Measurements from ENCODE around the gene MTMR12.

MTMR12 gene

DNA sequence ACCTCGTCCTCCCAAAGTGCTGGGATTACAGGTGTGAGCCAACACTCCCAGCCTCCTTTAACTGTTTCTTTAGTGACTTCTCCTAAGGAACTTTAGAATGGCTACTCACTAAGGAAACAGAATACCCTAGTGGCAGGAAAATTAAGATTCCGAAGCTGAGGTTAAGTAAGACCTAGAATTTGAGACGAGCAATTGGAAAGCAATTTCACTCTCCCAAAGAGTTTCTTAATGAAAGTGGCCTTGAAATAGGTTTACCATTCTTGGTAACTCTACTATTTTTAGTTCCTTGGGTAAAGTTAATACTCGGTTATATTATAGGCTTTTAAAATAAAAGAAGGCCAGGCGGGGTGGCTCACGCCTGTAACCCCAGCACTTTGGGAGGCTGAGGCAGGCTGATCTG is 115.7 kb downstream of the MTMR12 start:
- no peak for DNase-seq

DNA sequence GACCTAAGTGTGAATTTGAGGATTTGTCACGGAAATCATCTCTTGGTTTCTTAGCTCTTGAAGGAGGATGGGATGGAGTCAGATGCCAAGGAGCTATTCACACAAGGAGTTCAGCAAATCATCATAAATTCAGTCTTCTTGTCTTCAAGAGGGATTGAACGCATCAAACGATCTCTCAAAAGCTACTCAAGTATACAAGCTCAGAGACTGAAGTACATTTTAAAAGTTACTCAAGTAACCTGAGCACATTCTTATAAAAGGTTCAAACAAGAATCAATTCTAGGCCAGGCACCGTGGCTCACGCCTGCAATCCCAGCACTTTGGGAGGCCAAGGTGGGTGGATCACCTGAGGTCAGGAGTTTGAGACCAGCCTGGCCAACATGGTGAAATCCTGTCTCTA is 117.5 kb downstream of the MTMR12 start:
- DNase-seq = no peak

DNA sequence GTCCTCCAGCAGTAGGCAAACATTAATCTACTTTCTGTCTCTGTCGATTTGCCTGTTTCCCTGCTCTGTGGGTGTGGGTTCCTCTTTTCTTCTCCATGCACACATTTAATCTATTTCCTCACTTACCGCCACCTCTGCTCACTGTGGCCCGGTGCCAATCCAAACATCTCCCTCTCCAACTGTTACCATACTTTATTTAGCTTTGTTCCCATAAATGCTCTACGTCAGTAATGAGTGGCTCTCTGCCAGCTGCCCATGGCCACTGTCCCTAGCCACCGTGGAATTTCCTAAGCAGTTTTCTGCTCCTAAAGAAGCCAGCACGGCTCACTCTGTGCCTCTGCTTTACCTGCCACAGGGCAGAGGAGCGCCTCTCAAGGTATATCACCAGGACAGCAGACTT is 119.1 kb downstream of the MTMR12 start:
- DNase-seq = peak; percentile 28

DNA sequence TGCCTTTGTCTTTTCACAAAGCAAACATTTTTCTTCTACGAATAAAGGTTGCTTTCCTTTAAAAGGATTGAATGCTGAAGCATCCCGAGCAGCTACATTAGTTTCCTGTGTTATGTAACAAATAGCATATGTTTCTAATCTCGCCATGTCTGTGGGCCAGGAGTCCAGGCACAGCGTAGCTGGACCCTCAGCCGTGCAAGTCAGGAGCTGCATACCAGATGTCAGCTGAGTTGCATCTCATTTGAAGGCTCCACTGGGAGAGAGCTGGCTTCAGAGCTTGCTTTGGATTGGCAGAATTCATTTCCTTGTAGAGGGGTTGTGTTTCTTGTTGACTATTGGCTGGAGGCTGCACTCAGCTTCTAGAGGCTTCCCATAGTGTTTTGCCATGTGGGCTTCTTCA is 122.6 kb downstream of the MTMR12 start:
- no peak for DNase-seq

DNA sequence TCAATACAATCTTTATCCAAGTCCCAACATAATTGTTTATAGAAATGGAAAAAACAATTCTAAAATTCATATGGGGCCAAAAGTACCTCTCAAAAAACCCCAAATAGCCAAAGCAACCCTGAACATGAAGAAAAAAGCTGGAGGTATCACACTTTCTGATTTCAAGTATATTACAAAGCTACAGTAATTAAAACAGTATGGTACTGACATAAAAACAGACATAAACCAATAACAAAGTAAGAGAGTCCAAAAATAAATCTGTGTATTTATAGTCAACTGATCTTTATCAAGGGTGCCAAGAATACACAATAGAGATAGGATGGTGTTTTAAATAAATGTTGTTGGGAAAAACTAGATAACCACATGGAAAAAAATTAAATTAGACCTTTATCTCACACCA is 125.1 kb downstream of the MTMR12 start:
- DNase-seq = no peak

DNA sequence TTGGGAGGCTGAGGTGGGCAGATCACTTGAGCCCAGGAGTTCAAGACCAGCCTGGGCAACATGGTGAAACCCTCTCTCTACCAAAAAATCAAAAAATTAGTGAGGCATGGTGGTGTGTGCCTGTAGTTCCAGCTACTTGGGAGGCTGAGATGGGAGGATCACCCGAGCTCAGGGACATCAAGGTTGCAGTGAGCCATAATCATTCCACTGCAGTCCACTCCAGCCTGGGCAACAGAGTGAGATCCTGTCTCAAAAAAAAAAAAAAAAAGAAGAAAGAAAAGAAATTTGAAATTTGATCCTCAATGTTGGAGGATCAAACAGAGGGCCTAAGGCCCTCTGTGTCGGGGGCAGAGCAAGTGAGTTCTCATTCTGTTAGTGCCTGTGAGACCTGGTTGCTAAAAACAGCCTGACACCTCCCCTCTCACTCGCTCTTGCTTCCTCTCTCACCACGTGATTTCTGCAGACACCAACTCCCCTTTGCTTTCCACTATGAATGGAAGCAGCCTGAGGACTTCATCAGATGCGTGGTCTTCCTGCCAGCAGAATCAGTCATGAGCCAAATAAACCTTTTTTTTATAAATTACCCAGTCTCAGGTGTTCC is 130.2 kb downstream of the MTMR12 start:
- no peak for DNase-seq

All from right kidney (tissue), 1 donor.